HG02678 (cell line): ENCODE results near the gene DIP2C.
"Not testable (repeated sequence)": the region's sequence is repeated elsewhere in the genome, so short reads cannot be mapped to it uniquely, and the experiment has no call there.

Experiments used
- ATAC-seq: cut with Tn5 transposase; IDR thresholded peaks from one replicate; pipeline ENCODE4 v1.9.1; 2021; ENCODE audit warnings: mild to moderate bottlenecking, moderate library complexity; ENCODE audit not compliant: unreplicated experiment

The DIP2C gene

DNA sequence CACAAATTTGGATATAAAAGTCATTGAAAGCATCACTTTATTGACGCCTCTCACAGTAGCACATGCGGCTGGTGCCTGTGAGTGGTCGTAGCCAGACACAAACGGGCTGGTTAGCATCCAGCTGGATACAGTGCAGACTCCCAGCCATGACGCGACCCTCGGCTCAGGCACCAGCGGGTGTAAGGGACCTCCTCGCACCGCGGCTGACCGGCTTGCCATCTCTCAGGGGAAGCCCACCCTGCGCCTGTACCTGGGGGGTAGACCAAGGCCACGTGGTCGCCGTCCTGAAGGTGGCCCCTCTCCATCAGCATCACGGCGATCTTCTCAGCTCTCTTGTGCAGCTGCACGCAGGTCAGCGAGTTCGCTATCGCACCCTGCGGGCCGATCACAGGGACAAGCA, 340.4 kb downstream of the DIP2C start:
- ATAC-seq, result no peak

DNA sequence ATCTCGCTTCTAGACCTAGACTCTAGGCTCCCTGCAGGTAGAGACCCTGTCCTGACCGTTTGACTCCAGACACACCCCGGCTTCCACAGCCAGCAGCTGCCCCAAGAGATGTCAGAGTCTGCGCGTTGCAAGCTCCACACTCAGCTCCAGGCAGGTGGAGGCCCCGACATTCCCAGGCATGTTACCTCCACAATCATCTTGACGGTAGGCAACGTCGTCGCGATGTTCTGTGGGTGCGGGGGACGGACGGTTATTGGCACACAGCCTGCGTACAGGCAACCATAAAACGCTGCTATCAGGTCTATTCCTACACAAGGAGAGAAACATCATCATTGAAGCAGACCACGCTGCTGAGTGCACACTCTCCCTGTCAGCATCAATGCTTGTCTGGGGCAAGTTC, 341.0 kb downstream of the DIP2C start:
- ATAC-seq, result no peak

DNA sequence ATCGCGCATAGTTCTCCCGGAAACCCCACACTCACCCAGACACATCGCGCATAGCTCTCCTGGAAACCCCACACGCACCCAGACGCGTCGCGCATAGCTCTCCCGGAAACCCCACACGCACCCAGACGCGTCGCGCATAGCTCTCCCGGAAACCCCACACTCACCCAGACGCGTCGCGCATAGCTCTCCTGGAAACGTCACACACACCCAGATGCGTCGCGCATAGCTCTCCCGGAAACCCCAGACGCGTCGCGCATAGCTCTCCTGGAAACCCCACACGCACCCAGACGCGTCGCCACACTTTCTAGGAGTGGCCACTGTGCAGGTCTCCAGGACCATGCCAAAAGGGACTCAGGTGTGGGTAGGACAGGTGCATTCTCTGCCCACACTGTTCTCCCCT, 341.7 kb downstream of the DIP2C start:
- not testable (repeated sequence) for ATAC-seq

DNA sequence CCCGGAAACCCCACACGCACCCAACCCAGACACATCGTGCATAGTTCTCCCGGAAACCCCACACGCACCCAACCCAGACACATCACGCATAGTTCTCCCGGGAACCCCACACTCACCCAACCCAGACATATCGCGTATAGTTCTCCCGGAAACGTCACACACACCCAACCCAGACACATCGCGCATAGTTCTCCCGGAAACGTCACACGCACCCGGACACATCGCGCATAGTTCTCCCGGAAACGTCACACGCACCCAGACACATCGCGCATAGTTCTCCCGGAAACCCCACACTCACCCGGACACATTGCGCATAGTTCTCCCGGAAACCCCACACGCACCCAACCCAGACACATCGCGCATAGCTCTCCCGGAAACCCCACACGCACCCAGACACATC, 342.3 kb downstream of the DIP2C start:
- not testable (repeated sequence) for ATAC-seq

DNA sequence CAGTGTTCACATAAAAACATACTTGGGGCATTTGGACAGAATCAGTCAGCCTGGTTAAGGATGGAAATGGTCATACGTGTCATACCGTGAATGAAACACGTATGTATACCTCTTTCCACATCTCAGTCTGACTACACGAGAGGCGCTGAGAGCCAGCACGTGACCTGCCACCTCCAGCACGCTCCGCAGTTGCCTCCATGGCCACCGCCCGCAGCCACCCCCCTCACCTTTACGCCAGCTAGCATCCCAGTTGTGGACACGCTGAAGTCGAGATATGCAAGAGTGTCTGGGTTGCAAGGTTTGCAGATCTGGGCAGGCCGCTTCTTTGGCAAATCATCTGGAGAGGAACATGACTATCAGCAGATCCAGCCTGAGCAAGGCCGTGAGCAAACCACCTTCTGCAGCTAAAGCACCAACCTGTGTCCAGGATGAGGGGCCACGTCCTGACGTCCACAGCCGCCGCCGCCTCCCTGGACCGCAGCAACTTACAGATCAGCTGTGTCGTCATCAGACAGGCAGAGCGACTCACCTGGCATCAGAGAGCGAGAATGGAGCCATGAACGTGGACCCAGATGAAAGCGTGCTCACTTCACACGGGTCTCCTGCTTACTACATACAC, 344.8 kb downstream of the DIP2C start:
- ATAC-seq, result no peak

DNA sequence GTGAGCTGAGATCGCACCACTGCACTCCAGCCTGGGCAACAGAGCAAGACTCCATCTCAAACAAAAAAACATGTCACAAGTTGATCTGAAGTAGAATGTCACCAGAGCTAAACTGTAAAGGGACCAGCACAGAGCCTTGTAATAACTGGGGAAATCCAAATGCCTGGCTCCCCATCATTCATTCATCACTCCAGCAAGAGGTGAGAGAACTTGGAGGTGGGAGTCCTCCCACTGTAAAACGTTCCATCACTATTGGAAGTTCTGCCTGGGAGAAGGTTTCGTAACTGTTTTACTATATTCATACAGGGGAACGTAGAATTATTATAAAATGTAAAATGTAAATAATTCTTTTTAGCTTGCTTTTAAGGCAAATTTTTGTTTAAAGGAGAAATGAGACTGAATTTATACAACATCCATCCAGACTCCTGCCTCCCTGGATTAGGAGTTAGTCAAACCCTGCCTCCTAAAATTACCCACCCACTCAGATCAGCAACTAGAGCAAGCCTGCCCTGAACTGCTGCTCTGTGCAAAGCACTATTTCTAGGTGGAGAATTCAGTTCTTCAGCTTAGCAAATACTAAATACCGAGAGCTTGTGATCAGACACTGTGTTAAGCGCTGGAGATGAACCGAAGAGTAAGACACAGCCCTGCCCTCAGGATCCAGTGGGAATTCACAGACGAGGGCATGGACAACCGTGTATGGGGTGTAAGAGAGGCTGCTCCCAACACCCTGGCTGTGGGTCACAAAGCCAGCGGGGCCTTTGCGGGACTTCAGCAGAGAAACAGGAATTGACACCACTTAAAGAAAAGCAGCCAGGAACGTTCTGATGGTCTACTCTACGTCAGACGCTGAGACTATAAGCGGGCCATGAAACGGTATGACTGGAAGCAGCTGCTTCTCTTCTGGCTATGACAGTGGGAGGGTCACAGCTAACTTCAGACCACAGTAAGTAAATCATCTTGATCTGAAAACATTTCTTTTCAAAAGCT, 345.9 kb downstream of the DIP2C start:
- ATAC-seq, result no peak

DNA sequence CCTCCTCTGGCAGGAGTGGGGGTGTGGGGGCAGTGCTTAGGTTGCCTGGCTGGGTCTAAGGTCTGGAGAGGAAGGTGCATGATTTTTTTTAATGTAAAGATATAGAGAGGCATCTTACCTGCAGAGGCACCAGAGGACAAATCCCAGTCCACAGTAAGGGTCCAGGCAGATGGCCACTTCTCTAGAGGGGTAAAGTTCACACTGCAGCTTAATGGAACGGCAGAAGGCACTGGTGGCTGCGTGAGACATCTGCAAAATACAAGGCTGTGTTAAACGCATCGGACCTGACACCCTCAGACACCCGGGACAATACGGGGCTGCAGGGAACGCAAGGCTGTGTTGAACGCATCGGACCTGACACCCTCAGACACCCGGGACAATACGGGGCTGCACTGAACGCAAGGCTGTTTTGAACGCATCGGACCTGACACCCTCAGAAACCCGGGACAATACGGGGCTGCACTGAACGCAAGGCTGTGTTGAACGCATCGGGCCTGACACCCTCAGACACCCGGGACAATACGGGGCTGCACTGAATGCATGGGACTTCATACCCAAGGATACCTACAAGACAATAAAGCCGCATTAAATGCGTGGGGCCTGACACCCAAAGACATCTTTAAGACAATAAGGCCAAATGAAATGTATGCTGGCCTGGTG, 348.3 kb downstream of the DIP2C start:
- ATAC-seq, result no peak

DNA sequence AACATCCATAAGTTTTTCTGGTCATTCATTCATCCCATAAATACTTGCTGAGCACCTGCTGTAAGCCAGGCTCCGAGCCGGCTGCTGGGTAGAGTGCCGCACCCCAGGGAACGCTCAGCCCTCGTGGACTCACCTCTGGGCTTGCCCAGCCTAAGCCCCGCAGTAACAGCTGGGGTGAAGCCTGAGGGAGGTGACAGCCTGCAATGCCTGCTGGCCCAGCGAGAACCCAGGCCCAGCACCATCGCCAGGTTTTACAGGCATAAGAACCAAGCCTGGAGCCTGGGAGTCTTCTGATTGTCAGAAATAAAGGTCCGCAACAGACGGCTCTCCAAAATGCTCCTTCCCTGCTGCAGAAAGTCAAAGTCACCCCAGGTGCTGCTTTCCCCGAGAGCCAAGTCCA, 348.8 kb downstream of the DIP2C start:
- no peak for ATAC-seq

DNA sequence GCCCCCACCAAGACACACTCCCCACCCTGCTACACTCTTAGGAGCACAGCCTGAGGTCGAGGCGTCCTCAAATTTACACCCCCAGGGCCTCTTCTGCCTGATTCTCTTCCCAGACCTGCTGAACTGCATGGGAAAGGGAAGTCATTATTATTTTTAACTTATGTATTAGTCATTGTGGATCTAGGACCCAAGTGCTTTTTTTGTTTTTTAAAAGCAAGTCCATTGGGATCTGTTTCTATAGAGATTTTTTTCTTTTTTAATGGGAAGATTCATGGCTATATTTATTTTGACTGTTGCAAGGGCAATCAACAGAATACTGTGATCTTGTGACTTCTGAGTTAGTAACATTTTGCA, 350.5 kb downstream of the DIP2C start:
- ATAC-seq, result no peak

DNA sequence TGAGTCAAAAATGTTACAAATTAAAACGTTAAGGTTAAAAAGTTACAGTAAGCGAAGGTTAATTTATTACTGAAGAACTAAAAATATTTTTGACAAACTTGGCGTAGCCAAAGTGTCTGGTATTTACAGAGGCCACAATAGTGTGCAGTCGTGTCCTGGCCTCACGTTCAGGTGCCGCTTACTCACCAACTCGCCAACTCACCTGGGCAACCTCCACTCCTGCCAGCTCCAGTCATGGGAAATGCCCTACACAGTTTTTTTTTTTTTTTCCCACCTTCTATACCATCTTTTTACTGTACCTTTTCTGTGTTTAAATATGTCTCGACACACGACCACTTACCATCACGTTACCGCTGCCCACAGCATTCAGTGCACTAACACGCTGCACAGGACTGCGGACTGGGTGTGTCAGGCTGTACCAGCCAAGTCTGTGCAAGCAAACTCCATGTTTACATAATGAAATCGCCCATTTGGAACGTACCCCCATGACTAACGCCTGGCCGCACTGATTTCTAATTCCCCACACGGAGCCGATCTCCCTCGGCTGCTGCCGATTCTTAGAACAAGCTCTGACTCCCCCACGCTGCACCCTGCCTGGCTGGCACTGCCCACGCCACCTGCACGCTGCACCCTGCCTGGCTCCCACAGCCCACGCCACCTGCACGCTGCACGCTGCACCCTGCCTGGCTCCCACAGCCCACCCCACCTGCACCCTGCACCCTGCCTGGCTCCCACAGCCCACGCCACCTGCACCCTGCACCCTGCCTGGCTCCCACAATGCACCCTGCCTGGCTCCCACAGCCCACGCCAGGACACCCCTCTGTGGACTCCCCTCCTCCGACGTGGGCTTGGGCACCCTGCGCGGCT, 351.1 kb downstream of the DIP2C start:
- no peak for ATAC-seq

DNA sequence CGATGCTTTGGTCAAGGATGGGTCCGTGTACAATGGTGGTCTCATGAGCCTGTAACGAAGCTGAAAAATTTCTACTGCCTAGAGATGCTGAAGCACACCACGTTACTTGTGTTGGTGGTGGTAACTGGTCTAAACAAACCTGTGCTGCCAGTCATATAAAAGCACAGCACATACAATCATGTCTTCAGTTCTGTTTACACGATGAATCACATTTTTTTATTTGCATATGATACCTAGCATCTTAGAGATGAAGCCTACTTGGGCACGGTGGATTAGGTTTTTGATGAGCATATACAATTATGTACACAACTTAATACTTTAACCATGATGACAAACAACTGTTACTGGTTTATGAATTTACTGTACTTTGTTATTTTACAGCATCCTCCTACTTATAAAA, 353.2 kb downstream of the DIP2C start:
- no peak for ATAC-seq

DNA sequence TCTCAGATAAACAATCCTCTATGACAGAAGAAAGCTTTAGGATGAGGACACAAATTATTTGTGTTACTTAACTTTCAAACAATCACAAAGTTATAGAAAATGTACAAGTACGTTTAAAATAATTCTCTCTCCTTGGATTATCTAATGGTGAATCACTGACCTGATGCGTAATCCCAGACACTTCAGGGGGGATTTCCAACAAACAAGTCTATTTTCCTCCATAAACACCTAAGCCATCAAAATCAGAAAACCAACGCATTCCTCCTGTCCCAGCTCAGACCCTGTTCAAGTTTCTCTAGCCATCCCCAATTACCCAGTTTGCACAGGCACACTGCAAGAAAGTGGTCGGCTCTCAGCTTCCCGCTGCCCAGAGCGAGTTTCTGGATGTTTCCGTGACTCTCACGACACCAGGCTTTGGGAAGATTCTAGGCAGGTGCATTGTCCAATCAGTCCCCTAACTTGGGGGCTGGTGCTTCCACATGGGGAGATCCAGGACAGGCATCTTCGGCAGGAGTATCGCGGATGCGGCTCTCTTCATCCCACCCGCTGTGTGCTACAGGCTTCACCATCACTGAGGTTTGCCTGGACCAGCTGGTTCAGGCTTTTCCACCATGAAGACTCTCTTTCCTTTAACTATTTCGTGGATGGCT, 354.2 kb downstream of the DIP2C start:
- ATAC-seq, result no peak

DNA sequence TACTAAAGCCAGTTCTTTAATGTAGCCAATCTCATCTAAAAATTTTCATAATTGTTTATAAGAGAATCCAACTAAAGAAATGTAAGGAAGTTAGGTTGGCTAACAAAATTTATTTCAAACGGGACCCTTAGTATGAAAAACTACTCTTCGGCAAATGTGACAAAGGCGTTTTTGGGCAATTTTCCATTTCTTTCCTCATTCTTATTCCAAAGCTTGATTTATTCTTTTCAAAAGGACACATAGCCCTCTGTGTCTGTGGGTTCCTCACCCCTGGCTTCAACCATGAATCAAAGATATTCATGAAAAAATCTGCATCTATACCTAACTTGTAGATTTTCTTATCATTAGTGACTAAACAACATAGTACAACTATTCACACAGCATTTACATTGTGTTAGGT, 358.3 kb downstream of the DIP2C start:
- ATAC-seq, result no peak

DNA sequence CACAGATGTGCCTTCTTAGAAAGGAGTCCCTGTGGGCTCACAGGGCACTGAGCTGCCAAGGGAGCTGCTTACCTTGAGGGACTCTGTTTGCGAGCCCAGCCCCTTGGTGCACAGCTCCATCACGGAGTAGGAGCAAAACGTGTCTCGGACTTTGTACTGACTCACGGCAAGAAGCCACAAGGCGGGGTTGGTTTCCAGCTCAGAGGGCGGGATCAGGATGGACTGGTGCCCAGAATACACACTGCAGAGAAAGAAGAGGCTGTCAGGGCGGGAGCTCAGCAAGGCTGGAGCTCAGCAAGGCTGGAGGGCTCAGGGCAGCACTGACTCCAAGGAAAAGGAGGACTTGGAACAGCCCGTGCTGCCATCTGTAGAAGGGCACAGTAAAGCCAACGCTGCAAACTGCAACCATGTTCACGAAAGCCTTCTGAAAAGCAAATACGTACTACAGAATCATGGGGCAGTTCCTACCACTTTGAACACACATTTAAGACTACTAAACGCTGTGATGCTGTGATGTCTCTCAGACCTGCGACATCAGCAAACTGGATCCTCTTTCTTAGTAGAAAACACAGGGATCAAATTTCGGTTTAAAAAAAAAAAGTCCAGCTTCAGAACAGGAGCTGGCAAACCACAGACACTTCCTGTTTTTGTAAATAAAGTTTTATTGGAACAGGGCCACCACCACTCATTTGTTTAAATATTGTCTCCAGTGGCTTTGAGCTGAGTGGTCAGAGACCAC, 359.9 kb downstream of the DIP2C start:
- ATAC-seq, result no peak

DNA sequence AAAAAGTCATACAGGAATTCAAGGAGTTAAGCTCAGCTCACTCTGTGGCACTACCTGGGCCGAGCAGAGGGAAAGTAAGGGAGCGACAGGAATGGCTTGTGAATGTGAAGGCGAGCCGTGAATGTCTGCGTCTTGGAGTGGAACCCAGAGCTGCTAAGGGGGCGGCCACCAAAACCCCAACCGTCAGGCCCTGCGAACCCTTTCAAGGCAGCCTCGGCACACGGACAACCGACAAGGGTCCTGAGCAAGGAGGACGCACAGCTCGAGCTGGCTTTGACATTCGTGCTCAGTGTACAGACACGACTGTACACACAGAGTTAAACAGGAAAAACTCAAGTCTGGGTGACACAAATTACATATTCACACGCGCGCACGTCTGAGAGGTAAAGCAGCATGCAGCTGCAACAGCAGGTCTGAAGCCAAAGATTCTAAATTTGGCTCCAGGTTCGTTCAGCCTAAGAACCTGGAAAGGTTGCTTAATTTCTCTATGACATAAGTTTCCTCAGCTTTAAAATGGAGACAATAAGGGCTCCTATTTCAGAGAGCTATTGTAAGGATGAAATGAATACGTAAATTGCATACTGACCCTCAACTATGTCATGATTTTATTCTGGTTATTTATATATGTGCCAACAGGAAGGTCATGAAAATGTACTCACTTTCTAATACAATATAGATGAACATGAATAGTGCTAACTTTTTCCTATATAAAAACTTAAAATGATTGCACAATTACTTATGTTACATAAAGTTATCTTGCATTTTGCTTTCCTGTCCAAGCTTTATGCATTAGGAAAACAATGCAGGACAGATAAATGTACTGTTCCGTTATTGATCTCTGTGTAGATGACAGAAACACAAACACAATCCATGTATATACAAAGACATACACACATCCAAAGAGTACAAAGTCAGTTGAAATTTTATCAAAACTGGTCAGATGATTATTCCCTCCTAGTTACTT, 361.3 kb downstream of the DIP2C start:
- no peak for ATAC-seq

DNA sequence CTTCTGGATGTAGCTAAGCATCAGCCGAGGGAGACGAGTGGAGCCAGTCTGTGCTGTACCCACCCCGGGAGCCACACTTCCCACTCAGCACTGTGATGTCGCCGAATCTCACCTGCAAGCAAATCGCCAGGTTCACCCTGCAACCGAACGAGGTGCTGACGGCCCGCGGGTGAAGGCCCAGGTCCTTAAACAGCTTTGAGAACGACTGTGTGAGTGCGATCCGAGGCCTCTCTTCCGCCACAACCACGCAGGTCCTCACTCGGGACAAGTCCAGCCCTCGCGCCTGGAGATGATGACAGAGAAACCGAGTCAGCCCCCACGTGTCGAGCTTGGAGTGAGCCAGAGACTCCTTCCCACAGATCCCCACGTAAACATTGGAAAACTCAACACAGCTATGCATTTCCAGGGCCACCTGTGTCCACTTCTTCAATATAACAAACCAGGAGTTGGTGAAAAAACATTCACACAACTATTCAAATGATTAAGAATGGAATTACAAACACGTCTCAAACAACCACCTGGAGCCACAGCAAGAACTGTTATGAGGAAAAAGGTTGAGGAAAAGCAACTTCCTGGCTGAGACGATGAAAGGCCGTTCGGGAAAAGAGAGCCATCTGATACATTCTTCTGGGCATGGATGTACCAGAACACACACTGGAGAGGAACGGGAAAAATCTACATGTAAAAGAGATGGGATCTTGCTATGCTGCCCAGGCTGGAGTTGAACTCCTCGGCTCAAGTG, 362.4 kb downstream of the DIP2C start:
- no peak for ATAC-seq

DNA sequence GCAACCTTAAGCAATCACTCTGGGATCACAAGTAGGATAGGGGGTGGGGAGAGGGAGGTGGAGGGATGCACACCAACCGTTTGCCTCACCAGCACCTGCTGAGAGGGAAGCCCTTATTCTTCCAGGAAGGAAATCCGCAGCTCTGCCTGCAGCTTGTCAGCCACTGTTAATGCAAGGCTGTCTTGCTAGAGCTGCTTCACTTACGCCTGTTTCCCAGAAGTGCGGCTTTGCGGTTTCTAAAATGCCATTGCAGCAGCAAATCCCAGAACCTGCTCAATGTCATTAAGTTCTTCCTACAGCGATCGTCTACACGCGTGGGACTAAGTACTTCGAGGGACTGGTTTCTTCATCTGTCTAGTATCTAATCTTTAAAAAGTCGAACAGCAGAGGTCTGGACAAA, 363.1 kb downstream of the DIP2C start:
- ATAC-seq, result no peak

DNA sequence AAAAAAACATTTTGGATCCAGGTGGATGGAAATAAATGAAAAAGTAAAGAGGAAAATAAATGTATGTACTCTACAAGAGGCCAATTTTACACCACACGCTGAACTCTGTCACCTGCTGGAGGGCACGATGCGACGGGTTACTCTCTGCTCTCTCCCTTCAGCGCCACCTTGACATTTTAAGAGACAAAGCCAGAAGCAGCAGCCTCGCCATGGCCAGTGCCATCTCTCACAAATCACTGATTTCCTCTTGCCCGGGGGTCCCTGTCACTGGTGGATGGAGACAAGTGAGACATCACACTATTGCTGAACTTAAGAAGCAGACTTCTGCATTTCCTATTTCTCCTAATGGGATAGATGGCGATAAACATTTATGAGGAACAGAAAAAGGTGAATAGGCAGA, 364.2 kb downstream of the DIP2C start:
- no peak for ATAC-seq
